CD4-positive, alpha-beta T cell treated with Interleukin-15 for 4 hours (primary cell): ENCODE results near the gene DBN1.
A peak's percentile ranks its signal among the peaks of the same experiment; 100 is the strongest.

Source experiments
- DNase-seq: peaks from one replicate; pipeline ENCODE4 v3.0.0-alpha.2; 2020; ENCODE audit warnings: low spot score

Gene DBN1

DNA sequence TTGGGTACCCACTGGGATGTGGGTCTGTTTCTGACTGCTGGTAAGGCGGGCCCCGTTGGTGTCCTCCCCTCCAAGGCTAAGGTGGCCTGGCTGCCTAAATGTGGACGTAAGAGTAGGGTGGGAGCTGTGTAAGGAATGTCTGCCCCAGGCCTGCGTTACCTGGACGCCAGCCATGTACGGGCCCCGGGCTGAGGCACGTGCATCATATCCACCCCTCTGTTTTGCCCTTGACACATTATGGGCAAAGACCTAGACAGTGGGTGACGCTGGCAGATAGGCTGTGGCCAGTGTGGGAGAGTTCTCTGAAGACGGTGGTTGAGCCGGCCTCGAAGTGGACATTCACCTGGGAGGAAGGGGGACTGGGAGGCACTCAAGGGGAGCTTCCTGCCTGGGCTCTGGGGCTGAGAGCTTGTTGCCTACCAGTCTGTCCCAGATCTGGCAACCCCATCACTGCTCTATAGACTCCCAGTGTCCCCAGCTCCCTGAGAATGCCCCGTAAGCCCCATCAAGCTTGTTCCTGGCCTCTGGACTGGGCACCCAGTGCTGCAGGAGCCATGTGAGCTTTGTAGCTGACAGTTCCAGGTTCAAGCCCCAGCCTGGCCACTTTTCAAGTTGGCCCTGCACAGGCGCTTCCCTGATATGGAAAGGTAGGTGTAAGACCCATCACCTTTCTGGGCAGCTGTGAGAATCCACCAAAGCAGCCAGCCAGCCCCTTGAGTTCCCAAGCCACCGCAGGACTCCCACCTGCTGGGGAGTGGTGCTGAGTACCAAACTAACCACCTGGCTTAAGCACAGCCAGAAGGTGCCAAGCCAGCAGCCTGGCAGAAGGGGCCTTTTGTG lies 30.1 kb downstream of the DBN1 start:
- no peak for DNase-seq

DNA sequence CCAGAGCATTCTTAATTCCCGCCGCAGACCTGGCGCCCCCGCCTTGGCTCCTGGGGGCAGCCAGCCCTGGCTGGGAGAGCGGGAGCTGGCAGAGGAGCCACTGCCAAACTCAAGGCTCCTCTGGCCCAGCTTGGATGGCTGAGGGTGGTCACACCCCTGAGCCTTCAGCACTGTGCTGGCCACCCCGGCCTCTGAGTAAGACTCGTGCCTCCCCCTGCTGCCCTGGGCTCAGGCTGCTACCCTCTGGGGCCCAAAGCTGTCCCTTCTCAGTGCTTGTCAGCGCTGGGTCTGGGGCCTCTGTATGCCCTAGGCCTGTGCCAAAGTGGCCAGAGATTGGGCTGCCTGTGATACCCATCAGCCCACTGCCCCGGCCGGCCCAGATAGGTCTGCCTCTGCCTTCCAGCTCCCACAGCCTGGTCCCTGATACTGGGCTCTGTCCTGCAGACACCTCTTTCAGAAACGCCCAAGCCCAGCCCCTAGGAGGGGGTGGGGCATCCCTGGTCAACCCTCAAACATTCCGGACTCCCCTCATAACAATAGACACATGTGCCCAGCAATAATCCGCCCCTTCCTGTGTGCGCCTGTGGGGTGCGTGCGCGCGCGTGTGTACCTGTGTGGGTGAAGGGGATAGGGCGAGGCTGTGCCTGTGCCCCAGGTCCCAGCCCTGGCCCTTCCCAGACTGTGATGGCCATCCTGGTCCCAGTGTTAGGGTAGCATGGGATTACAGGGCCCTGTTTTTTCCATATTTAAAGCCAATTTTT lies 31.2 kb downstream of the DBN1 start:
- no peak for DNase-seq

DNA sequence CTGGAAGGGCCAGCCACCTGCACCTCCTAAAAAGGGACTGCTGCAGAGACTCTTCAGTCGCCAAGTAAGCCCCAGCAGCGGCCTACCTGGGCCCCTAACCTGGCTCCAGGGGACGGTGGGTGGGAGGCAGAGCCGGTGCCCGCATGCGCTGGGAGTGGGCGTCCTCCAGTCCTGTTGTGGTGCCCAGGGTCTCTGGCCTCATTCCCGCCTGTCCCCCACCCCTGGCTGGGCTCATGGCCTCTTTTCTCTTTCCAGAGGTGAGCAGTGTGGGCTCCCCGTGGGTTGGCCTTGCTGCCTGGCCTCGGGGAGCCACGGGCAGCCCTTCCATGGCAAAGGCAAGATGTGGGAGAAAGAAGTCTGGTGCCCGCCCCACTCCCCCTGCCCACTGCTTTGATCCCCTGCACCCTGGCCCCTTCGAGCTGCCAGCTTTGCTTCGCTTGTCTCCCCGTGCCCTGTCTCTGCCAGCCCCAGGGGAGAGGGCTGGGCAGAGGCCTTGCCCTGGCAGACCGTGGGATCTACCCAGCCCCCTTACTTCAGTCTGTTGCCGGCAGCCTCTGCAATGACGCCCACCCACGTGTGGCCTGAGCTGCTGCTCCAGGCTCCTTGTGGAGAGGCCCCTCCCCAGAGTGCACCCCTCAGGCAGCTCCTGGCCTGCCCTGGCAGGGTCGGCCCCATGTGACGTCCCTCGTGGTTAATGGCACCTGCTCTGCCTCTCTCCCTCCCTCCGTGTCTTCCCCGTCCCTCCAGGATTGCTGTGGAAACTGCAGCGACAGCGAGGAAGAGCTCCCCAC lies 32.2 kb downstream of the DBN1 start:
- DNase-seq, result no peak

DNA sequence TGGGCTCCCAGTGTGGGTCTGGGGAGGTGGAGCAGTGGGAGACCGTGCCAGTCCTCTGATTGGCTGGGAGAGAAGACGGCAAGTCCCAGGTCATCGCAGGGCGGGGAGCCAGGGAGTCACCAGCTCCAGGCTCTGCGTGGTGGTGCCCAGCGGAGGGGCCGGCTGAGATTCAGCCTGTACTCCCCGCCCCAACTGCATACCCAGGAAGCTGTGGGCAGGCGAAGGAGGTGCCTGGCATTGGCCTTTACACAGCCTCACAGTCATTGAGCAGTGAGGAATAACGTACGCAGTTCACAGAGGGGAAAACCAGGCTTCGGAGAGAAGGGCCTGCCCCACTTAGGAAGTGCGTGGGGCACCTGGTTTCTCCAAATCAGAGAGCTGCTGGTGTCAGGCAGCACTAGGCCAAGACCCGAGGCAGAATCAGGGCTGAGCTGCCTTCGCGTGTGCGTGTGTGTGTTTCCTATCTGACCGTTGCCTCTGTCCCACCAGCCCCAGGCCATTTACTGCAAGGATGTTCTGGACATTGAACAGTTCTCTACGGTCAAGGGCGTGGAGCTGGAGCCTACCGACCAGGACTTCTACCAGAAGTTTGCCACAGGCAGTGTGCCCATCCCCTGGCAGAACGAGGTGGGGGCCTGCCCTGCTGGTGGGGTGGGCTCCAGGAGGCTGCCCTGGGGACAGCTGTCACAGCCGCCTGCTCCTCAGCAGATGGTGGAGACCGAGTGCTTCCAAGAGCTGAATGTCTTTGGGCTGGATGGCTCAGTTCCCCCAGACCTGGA lies 33.0 kb downstream of the DBN1 start:
- no peak for DNase-seq

DNA sequence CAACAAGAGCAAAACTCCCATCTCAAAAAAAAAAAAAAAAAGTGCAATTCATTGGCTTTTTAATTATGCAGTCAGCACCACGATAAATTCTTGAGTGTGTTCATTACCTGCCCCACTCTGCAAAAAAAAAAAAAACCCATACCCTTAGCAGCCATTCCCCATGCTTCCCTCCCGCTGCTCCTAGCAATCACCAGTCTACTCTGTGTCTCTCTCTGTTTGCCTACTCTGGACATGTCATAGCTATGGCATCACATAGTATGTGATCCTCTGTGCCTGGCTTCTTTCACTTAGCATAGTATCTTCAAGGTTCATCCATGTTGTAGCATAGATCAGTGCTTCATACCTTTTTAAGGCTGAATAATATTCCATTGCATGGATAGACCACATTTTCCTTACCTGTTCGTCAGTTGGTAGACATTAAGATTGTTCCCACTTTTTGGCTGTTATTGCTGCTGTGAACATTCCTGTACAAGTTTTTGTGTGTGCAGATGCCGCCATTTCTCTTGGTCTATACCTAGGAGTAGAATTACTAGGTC lies 33.8 kb downstream of the DBN1 start:
- DNase-seq, result no peak

DNA sequence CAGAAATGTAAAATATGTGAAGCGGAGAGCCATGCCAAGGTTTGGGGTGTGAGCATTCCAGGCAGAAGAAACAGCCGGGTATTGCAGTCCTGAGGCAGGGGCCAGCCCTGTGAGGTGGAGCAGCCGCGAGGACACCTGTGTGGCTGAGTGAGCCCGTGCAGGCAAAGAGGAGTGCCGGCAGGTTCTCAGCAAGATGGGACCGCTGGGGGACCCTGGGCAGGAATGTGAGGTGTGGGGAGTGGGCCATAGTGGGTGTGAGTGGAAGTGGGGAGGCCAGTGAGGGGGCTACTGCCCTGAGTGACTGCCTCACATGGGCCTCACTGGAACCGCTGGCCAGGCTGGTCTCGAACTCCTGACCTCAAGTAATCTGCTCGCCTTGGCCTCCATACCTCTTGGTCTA lies 35.0 kb downstream of the DBN1 start:
- no peak for DNase-seq

DNA sequence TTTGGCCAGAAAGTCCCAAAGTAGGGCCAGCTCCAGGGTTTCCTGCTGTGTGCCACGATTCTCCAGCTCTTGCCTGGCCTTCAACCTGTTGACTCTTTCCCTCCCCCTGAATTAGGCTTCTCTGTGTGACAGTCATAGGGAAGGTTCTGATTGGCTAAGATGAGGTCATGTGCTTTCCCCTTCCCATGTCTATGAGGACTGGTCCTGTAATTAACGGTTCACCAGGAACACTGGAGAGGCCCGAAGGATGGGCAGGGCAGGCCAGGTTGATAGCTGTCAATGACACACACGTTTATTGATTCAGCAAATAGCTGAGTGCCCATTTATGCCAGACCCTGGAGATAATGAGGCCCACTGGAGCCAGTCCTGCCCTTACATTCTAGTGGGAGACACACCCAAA lies 35.8 kb downstream of the DBN1 start:
- no peak for DNase-seq

- DNase-seq, result no peak
Observed at GRCh38 chr5:177435847-177436536, 37.4 kb downstream of the DBN1 start.

- DNase-seq, result no peak
Observed at GRCh38 chr5:177434942-177435738, 38.3 kb downstream of the DBN1 start.

GRCh38 chr5:177434437-177434836 lies 39.0 kb downstream of the DBN1 start:
- peak; percentile 72 for DNase-seq

DNA sequence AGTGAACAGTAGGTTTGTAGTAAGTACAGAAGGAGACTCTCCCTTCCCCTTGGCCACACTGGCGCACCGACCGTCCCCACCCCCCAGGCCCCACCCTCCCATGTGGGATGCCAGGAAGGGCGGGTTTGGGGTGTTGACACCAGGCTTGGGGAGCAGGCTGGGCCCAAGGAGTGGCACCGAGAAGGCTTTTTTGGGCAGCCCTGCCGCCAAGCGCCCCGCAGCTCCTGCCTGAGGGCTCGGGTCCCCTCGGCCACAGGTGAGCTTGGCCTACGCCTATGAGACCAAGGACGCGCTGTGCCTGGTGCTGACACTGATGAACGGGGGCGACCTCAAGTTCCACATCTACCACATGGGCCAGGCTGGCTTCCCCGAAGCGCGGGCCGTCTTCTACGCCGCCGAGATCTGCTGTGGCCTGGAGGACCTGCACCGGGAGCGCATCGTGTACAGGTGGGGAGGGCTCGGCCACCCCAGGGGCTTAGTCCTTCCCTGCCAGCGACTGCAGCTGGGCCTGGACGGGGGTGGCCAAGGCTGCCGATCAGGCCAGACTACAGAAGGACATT lies 39.7 kb downstream of the DBN1 start:
- no peak for DNase-seq

DNA sequence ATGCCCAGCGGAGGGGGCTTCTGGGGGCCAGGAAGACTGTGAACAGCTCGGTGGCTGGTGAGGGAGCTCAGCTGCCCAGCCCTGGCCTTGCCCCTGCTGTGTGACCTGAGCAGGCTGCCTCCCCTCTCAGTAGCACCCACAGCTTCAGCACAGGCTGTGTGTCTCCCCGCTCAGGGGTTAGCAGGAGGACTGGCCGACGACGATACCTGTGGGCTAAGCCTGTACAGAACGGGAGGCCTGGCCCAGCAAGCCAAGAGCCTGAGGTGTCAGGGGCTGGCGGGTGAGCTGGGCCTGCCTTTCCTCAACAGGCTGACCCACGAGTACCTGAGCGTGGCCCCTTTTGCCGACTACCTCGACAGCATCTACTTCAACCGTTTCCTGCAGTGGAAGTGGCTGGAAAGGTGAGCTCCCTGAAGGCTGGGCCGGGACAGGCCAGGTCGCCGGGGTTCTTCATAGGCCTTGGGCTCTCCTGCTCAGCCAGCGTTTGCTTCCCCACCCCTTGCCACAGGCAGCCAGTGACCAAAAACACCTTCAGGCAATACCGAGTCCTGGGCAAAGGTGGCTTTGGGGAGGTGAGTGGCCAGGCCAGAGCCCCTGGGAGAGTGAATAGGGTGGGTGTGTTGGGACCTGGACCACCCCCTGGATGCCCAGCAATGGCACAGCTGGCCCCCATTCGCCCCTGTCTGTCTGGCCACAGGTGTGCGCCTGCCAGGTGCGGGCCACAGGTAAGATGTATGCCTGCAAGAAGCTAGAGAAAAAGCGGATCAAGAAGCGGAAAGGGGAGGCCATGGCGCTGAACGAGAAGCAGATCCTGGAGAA lies 40.4 kb downstream of the DBN1 start:
- DNase-seq, result no peak

DNA sequence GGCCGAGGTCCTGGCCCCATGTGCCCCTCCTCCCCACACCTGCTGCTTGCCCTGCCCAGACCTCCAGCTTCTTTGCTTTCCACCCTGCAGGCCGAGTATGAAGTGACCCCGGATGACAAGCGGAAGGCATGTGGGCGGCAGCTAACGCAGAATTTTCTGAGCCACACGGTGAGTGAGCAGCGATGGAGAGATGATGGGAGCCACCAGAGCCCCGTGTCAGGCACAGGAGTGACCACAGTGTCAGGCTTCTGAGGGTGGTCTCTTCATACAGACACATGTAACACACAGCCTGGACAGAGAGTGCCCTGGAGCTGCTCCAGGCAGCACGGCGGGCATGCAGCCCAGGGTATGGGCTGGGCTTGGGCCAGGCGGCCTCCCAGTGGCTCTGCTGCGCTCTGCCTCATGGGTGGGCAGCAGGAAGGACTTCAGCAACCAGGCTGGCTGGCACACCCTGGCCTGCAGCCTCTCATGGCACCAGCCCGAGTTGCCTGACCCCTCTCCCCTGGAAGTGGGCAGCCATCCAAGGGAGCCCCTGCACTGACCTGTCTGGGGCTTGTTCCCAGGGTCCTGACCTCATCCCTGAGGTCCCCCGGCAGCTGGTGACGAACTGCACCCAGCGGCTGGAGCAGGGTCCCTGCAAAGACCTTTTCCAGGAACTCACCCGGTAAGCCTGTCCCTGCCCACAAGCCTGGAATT lies 41.1 kb downstream of the DBN1 start:
- no peak for DNase-seq

DNA sequence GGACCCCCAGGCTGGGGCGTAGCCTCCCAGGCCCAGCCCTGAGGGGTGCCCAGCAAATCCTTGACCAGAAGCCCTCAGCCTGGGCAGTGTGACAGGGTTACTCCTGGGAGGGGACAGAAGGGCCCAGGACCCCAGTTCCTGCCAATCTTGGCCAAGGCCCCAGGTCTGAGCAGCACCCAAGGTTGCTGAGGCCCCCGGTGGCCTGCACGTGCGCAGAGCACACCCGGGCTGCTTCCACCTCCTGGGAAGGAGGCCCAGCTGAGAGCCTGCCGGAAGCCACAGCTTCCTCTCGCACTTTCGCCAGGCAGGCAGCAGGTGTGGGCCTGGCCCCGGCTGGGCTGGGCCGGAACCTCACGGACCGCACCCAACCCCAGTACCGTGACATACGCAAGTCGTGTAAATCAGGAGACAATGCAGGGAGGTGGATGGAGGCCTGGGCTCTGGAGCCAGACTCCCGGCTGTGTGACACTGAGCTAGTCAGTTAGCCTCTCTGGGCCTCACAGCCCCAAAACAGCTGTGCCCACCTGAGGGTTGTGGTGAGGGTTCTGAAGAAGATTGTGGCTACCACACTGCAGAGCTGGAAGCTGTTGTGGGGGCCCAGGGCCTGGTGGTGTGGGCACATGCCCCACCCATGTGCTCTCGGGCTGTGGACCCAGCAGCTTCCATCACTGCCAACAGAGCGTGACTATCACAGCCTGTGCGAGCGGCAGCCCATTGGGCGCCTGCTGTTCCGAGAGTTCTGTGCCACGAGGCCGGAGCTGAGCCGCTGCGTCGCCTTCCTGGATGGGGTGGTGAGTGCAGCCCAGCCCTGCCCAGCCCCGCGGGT lies 41.9 kb downstream of the DBN1 start:
- DNase-seq, result peak; percentile 59

- DNase-seq, result no peak
Observed at GRCh38 chr5:177430972-177431316, 42.5 kb downstream of the DBN1 start.

DNA sequence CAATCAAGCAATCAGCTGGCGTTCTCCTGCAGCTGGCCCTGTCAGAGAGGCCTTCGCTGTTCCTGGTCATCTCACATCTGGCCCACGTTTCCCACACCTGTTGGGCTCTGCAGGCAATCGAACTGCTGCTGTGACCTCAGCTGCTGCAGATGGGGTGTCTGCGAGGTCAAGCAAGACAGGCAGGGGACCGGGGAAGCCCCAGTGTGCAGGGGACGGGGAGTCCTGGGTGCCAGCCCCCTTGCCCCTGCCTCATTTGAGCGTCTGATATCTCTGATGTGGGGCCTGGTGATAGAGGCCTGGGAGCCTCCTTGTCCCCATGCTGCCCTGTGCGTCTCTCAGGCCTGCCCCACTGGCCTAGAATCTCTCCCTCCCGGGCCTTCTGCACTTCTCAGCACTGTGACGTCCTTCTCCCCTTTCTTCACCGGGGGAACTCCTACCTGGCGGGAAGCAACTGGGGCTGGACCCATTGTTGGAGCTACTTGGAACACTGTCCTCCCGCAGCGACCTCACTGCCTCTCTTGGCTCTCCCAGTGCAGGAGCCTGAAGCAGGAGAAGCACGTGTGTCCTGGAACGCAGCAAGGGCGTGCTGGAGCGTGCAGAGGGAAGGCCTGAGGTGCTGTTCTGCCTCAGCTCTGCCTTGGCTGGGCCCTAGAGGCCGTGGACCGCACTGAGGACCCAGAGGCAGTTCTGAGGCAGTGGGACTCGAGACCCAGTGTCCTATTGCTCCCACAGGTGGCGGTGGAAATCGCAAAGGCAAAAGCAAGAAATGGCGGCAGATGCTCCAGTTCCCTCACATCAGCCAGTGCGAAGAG lies 43.1 kb downstream of the DBN1 start:
- DNase-seq, result no peak
